NCI-H82 treated with DMSO at 0.1 percent for 48 hours (cell line): Measurements from ENCODE around the gene PRPF40B.
"Not testable (repeated sequence)": the region's sequence is repeated elsewhere in the genome, so short reads cannot be mapped to it uniquely, and the experiment has no call there.

Experiments
- DNase-seq: peaks from one replicate; lab custom pipeline; 2025; ENCODE audit not compliant: unreplicated experiment; lab: John Stamatoyannopoulos, UW

PRPF40B gene

GRCh38 chr12:49609059-49609874 is 14.1 kb upstream of the PRPF40B start:
- DNase-seq: no peak

- no peak for DNase-seq
Observed at GRCh38 chr12:49609875-49610154, 13.5 kb upstream of the PRPF40B start.

- DNase-seq: not testable (repeated sequence)
Observed at GRCh38 chr12:49610785-49611184, 12.6 kb upstream of the PRPF40B start.

- DNase-seq: no peak
Observed at GRCh38 chr12:49612210-49612609, 11.2 kb upstream of the PRPF40B start.

- no peak for DNase-seq
Observed at GRCh38 chr12:49615725-49616124, 7.6 kb upstream of the PRPF40B start.

GRCh38 chr12:49616533-49617219 is 6.7 kb upstream of the PRPF40B start:
- DNase-seq: no peak

- no peak for DNase-seq
Observed at GRCh38 chr12:49618576-49618975, 4.8 kb upstream of the PRPF40B start.

- no peak for DNase-seq
Observed at GRCh38 chr12:49619286-49619685, 4.1 kb upstream of the PRPF40B start.

- no peak for DNase-seq
Observed at GRCh38 chr12:49621651-49622500, 1.5 kb upstream of the PRPF40B start.

GRCh38 chr12:49622501-49623141 is 740 bp upstream of the PRPF40B start:
- no peak for DNase-seq

- DNase-seq: no peak
Observed at GRCh38 chr12:49624921-49625577, 1.7 kb downstream of the PRPF40B start.

- no peak for DNase-seq
Observed at GRCh38 chr12:49626169-49626835, 2.9 kb downstream of the PRPF40B start.

- no peak for DNase-seq
Observed at GRCh38 chr12:49626836-49627235, 3.5 kb downstream of the PRPF40B start.

GRCh38 chr12:49627752-49628360 is 4.5 kb downstream of the PRPF40B start:
- no peak for DNase-seq

GRCh38 chr12:49631336-49631907 is 8.1 kb downstream of the PRPF40B start:
- no peak for DNase-seq

GRCh38 chr12:49632401-49632800 is 9.0 kb downstream of the PRPF40B start:
- no peak for DNase-seq

GRCh38 chr12:49632986-49633702 is 9.8 kb downstream of the PRPF40B start:
- no peak for DNase-seq

- no peak for DNase-seq
Observed at GRCh38 chr12:49633703-49634345, 10.5 kb downstream of the PRPF40B start.
